ENCODE data around the gene OLIG3.
A peak's percentile ranks its signal among the peaks of the same experiment; 100 is the strongest.

Gene OLIG3

GRCh38 chr6:137494281-137494987, at the start of gene OLIG3:
Gene OLIG3 (minus strand): TSS chr6:137494394. CDS start chr6:137494170, 224 bp downstream.
- H3K9ac ChIP-seq, result no peak within 1 kb of the TSS
- no peak within 1 kb of the TSS for H3K4me2 ChIP-seq
- H3K36me3 ChIP-seq, result no peaks in the 10 kb centered on the region
- H3K4me3 ChIP-seq, result no peak within 1 kb of the TSS
- no peak for TF ChIP-seq Cebpa-rat (IDR thresholded peaks at IDR 0.05)
- H3K27me3 ChIP-seq, result peaks cover 56% of the 10 kb centered on the region
- H4K20me1 ChIP-seq, result no peaks in the 10 kb centered on the region
- no peak within 1 kb of the TSS for H3K27ac ChIP-seq
- H3K9me3 ChIP-seq, result peaks cover 87% of the 10 kb centered on the region
- H3K4me1 ChIP-seq, result no peaks in the 10 kb centered on the region

GRCh38 chr6:137543114-137543513, 48.9 kb upstream of the OLIG3 start:
- Histone ChIP-seq H3K27me3 (no peaks in the 10 kb centered on the region), H3K36me3 (no peaks in the 10 kb centered on the region), H3K9me3 (no peaks in the 10 kb centered on the region), H3K4me1 (no peaks in the 10 kb centered on the region), H3K4me3 (no peak overlapping the region), H3K9ac (no peak overlapping the region), H3K27ac (no peak overlapping the region), H4K20me1 (no peaks in the 10 kb centered on the region), H3K4me2 (no peak overlapping the region)
- no peak for TF ChIP-seq Cebpa-rat (IDR thresholded peaks at IDR 0.05)

- no peaks in the 10 kb centered on the region for H3K36me3 ChIP-seq
- no peaks in the 10 kb centered on the region for H4K20me1 ChIP-seq
- no peak overlapping the region for H3K9ac ChIP-seq
- H3K27ac ChIP-seq, result no peak overlapping the region
- no peak overlapping the region for H3K4me2 ChIP-seq
- TF ChIP-seq Cebpa-rat (IDR thresholded peaks at IDR 0.05), result no peak
- no peaks in the 10 kb centered on the region for H3K27me3 ChIP-seq
- no peaks in the 10 kb centered on the region for H3K9me3 ChIP-seq
- no peaks in the 10 kb centered on the region for H3K4me1 ChIP-seq
- no peak overlapping the region for H3K4me3 ChIP-seq
These were observed 48.5 kb upstream of the OLIG3 start for GRCh38 chr6:137542713-137543112.

- Histone ChIP-seq H3K27ac (no peak overlapping the region), H3K4me3 (no peak overlapping the region), H4K20me1 (no peaks in the 10 kb centered on the region), H3K4me1 (no peaks in the 10 kb centered on the region), H3K36me3 (no peaks in the 10 kb centered on the region), H3K27me3 (no peaks in the 10 kb centered on the region), H3K9ac (no peak overlapping the region), H3K9me3 (no peaks in the 10 kb centered on the region), H3K4me2 (no peak overlapping the region)
- no peak for TF ChIP-seq Cebpa-rat (IDR thresholded peaks at IDR 0.05)
These were observed 47.4 kb upstream of the OLIG3 start for GRCh38 chr6:137541534-137542063.

GRCh38 chr6:137536104-137536773, 42.0 kb upstream of the OLIG3 start:
- Histone ChIP-seq H3K4me1 (no peaks in the 10 kb centered on the region), H3K27ac (no peak overlapping the region), H3K4me2 (no peak overlapping the region), H3K9ac (no peak overlapping the region), H3K27me3 (no peaks in the 10 kb centered on the region), H4K20me1 (no peaks in the 10 kb centered on the region), H3K9me3 (no peaks in the 10 kb centered on the region), H3K4me3 (no peak overlapping the region), H3K36me3 (no peaks in the 10 kb centered on the region)
- TF ChIP-seq Cebpa-rat (IDR thresholded peaks at IDR 0.05), result no peak

GRCh38 chr6:137531376-137532092, 37.3 kb upstream of the OLIG3 start:
- H4K20me1 ChIP-seq, result no peaks in the 10 kb centered on the region
- no peak overlapping the region for H3K9ac ChIP-seq
- no peak for TF ChIP-seq Cebpa-rat (IDR thresholded peaks at IDR 0.05)
- no peaks in the 10 kb centered on the region for H3K36me3 ChIP-seq
- H3K27ac ChIP-seq, result no peak overlapping the region
- no peaks in the 10 kb centered on the region for H3K4me1 ChIP-seq
- no peaks in the 10 kb centered on the region for H3K27me3 ChIP-seq
- no peak overlapping the region for H3K4me2 ChIP-seq
- H3K4me3 ChIP-seq, result no peak overlapping the region
- H3K9me3 ChIP-seq, result peaks cover 3% of the 10 kb centered on the region

- Histone ChIP-seq H4K20me1 (no peaks in the 10 kb centered on the region), H3K27me3 (no peaks in the 10 kb centered on the region), H3K36me3 (no peaks in the 10 kb centered on the region), H3K4me1 (no peaks in the 10 kb centered on the region), H3K27ac (no peak overlapping the region), H3K9ac (no peak overlapping the region), H3K4me2 (no peak overlapping the region), H3K9me3 (peaks cover 13% of the 10 kb centered on the region), H3K4me3 (no peak overlapping the region)
- no peak for TF ChIP-seq Cebpa-rat (IDR thresholded peaks at IDR 0.05)
These were observed 36.2 kb upstream of the OLIG3 start for GRCh38 chr6:137530404-137530803.

GRCh38 chr6:137522831-137523230, 28.6 kb upstream of the OLIG3 start:
- Histone ChIP-seq H3K4me3 (no peak overlapping the region), H3K27me3 (no peaks in the 10 kb centered on the region), H3K4me2 (no peak overlapping the region), H3K9ac (no peak overlapping the region), H4K20me1 (no peaks in the 10 kb centered on the region), H3K9me3 (peaks cover 13% of the 10 kb centered on the region), H3K4me1 (no peaks in the 10 kb centered on the region), H3K27ac (no peak overlapping the region), H3K36me3 (no peaks in the 10 kb centered on the region)
- no peak for TF ChIP-seq Cebpa-rat (IDR thresholded peaks at IDR 0.05)

GRCh38 chr6:137522198-137522798, 28.1 kb upstream of the OLIG3 start:
- Histone ChIP-seq H3K4me3 (no peak overlapping the region), H3K9me3 (peaks cover 13% of the 10 kb centered on the region), H3K9ac (no peak overlapping the region), H3K27me3 (no peaks in the 10 kb centered on the region), H4K20me1 (no peaks in the 10 kb centered on the region), H3K4me1 (no peaks in the 10 kb centered on the region), H3K4me2 (no peak overlapping the region), H3K27ac (no peak overlapping the region), H3K36me3 (no peaks in the 10 kb centered on the region)
- peak; percentile 14; the same call in 1 of the 2 replicates for TF ChIP-seq Cebpa-rat (IDR thresholded peaks at IDR 0.05)
